NCI-H2171 treated with DMSO at 0.1 percent for 48 hours (cell line): ENCODE data around the gene MCOLN3.
A peak's percentile ranks its signal among the peaks of the same experiment; 100 is the strongest.

Experiments used
- DNase-seq: peaks from one replicate; lab custom pipeline; 2025; lab: John Stamatoyannopoulos, UW

MCOLN3 gene

GRCh38 chr1:85048296-85049064 is at the start of gene MCOLN3:
Gene MCOLN3, minus strand, starts transcription at chr1:85048500. Its CDS starts 3,140 bp downstream, at chr1:85045360.
- DNase-seq: peak; percentile 74

GRCh38 chr1:85093644-85094043 is 45.3 kb upstream of the MCOLN3 start:
- DNase-seq: no peak

- DNase-seq: no peak
Observed at GRCh38 chr1:85091671-85092280, 43.5 kb upstream of the MCOLN3 start.

- no peak for DNase-seq
Observed at GRCh38 chr1:85090225-85090624, 41.9 kb upstream of the MCOLN3 start.

- no peak for DNase-seq
Observed at GRCh38 chr1:85089203-85089602, 40.9 kb upstream of the MCOLN3 start.

- no peak for DNase-seq
Observed at GRCh38 chr1:85088408-85088784, 40.1 kb upstream of the MCOLN3 start.

GRCh38 chr1:85087659-85088407 is 39.5 kb upstream of the MCOLN3 start:
- DNase-seq: no peak

- no peak for DNase-seq
Observed at GRCh38 chr1:85085417-85085816, 37.1 kb upstream of the MCOLN3 start.

GRCh38 chr1:85078903-85079302 is 30.6 kb upstream of the MCOLN3 start:
- peak; percentile 2 for DNase-seq

- no peak for DNase-seq
Observed at GRCh38 chr1:85074365-85074964, 26.2 kb upstream of the MCOLN3 start.

- DNase-seq: no peak
Observed at GRCh38 chr1:85070972-85071492, 22.7 kb upstream of the MCOLN3 start.

- DNase-seq: no peak
Observed at GRCh38 chr1:85068846-85069245, 20.5 kb upstream of the MCOLN3 start.

GRCh38 chr1:85065550-85065949 is 17.2 kb upstream of the MCOLN3 start:
- DNase-seq: no peak

- DNase-seq: no peak
Observed at GRCh38 chr1:85062425-85063026, 14.2 kb upstream of the MCOLN3 start.

- DNase-seq: peak; percentile 85
Observed at GRCh38 chr1:85061711-85062424, 13.6 kb upstream of the MCOLN3 start.

GRCh38 chr1:85060038-85060437 is 11.7 kb upstream of the MCOLN3 start:
- DNase-seq: no peak

- no peak for DNase-seq
Observed at GRCh38 chr1:85059563-85059962, 11.3 kb upstream of the MCOLN3 start.

GRCh38 chr1:85058786-85059185 is 10.5 kb upstream of the MCOLN3 start:
- DNase-seq: no peak

GRCh38 chr1:85058311-85058710 is 10.0 kb upstream of the MCOLN3 start:
- DNase-seq: no peak

- no peak for DNase-seq
Observed at GRCh38 chr1:85054664-85055063, 6.4 kb upstream of the MCOLN3 start.

GRCh38 chr1:85049735-85050166 is 1.5 kb upstream of the MCOLN3 start:
- DNase-seq: no peak
